Nephron progenitor cell (in vitro differentiated cells): ENCODE measurements around the gene TEX28.
"Not testable (repeated sequence)": the region's sequence is repeated elsewhere in the genome, so short reads cannot be mapped to it uniquely, and the experiment has no call there.

Source experiments
- DNase-seq: peaks from one replicate; pipeline ENCODE4 v3.0.0; 2021
- H3K27ac Mint-ChIP-seq: 2 replicates; pipeline ENCODE4 v1.8.0; 2021; ENCODE audit warnings: mild to moderate bottlenecking, moderate library complexity, mixed read lengths
- H3K27me3 Mint-ChIP-seq: 2 replicates; pipeline ENCODE4 v1.8.0; 2021; ENCODE audit warnings: mild to moderate bottlenecking, low read depth, mixed read lengths; ENCODE audit not compliant: poor library complexity
- H3K36me3 Mint-ChIP-seq: 2 replicates; pipeline ENCODE4 v1.8.0; 2021; ENCODE audit warnings: low read depth, mixed read lengths
- H3K4me1 Mint-ChIP-seq: 2 replicates; pipeline ENCODE4 v1.8.0; 2021; ENCODE audit warnings: mixed read lengths
- H3K4me3 Mint-ChIP-seq: 2 replicates; pipeline ENCODE4 v1.8.0; 2021; ENCODE audit warnings: mild to moderate bottlenecking, moderate library complexity, mixed read lengths
- H3K9me3 Mint-ChIP-seq: 2 replicates; pipeline ENCODE4 v1.8.0; 2021; ENCODE audit warnings: mild to moderate bottlenecking, moderate library complexity, mixed read lengths
- CTCF ChIP-seq: fragments of 200-600 bp; sonication (generic); IDR thresholded peaks from 2 replicates; pipeline ENCODE4 v1.5.0; 2021; ENCODE audit warnings: antibody characterized with exemption

The TEX28 gene

DNA sequence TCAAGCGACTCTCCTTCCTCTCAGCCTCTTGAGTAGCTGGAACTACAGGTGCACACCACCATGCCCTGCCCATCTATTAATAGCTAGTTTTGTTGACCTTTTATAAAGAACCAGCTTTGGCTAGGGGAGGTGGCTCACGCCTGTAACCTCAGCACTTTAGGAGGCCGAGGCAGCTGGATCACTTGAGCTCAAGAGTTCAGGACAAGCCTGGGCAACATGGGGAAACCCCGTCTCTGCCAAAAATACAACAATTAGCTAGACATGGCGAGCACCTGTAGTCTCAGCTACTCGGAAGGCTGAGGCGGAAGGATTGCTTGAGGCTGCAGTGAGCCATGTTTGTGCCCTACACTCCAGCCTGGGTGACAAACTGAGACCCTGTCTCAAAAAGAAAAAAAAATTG lies 3.4 kb upstream of the TEX28 start:
- Mint-ChIP-seq H3K27ac (no peak overlapping the region), H3K9me3 (peaks cover 66% of the 10 kb centered on the region)

DNA sequence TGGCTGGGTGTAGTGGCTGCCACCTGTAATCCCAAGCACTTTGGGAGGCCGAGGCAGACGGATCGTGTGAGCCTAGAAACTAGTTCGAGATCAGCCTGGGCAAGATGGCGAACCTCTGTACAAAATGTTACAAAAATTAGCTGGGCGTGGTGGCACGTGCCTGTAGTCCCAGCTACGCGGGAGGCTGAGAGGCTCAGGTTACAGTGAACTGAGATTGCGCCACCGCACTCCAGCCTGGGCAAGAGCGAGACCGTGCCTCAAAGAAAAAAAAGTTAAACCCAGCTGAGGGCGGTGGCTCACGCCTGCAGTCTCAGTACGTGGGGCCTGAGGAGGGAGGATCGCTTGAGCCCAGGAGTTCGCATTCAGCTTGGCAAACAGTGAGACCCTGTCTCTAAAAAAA lies 1.8 kb upstream of the TEX28 start:
- H3K4me3 Mint-ChIP-seq = no peak overlapping the region
- no peak for DNase-seq
- no peaks in the 10 kb centered on the region for H3K4me1 Mint-ChIP-seq
- peaks cover 57% of the 10 kb centered on the region for H3K9me3 Mint-ChIP-seq
- no peak for TF ChIP-seq CTCF
- H3K27me3 Mint-ChIP-seq = peaks cover 3% of the 10 kb centered on the region
- H3K27ac Mint-ChIP-seq = no peak overlapping the region
- no peaks in the 10 kb centered on the region for H3K36me3 Mint-ChIP-seq

More for the DNA sequence above, 3.4 kb upstream of the TEX28 start:
- Mint-ChIP-seq H3K4me1 (no peaks in the 10 kb centered on the region), H3K4me3 (no peak overlapping the region), H3K27me3 (peaks cover 3% of the 10 kb centered on the region), H3K36me3 (no peaks in the 10 kb centered on the region)
- TF ChIP-seq CTCF = no peak
- no peak for DNase-seq

DNA sequence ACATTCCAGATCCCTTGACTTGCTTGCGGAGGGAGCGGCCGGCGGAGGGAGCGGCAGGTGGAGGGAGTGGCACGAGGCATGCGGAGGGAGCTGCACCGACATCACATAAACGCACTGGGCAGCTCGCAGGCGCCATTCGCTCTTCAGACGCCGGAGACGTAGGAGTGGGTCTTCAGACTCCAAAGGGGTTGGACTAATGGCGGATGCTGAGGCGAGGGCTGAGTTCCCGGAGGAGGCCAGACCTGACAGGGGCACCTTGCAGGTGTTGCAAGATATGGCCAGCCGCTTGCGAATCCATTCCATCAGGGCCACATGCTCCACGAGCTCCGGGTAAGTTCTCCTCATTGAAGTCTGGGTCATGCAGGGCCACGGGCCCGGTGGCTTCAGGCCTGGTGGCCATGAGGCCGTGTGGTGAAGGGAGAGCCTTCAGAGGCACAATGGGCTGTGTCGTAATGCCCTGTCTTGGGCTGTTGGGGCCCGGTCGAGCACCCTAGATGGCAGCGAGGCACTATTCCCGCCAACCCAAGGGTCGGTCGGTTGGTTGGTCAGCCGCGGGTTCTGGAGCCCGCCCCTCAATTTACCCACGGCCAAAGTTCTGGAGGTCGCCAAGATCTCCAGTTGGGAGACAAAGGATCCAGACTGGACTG lies 863 bp upstream of the TEX28 start, which contains the start of gene TKTL1:
TKTL1 (plus strand) TSS at position 132 of the 647 bp plus-strand sequence; CDS start at position 197, 65 bp downstream.
- no peaks in the 10 kb centered on the region for H3K36me3 Mint-ChIP-seq
- no peak for TF ChIP-seq CTCF
- no peak for DNase-seq
- no peak within 1 kb of the TSS for H3K27ac Mint-ChIP-seq
- peaks cover 54% of the 10 kb centered on the region for H3K9me3 Mint-ChIP-seq
- peaks cover 3% of the 10 kb centered on the region for H3K27me3 Mint-ChIP-seq
- H3K4me1 Mint-ChIP-seq = no peaks in the 10 kb centered on the region
- no peak within 1 kb of the TSS for H3K4me3 Mint-ChIP-seq

- H3K4me1 Mint-ChIP-seq, H3K9me3 Mint-ChIP-seq, H3K27me3 Mint-ChIP-seq, H3K27ac Mint-ChIP-seq, DNase-seq, H3K4me3 Mint-ChIP-seq, H3K36me3 Mint-ChIP-seq: not testable (repeated sequence)
Measured at GRCh38 chrX:154286406-154286805, 8.5 kb downstream of the TEX28 start.

GRCh38 chrX:154284489-154285338 lies 10.2 kb downstream of the TEX28 start:
- H3K36me3 Mint-ChIP-seq, H3K27ac Mint-ChIP-seq, DNase-seq, H3K27me3 Mint-ChIP-seq, H3K9me3 Mint-ChIP-seq, H3K4me3 Mint-ChIP-seq, H3K4me1 Mint-ChIP-seq: not testable (repeated sequence)

- H3K27ac Mint-ChIP-seq, H3K9me3 Mint-ChIP-seq, H3K4me3 Mint-ChIP-seq, H3K36me3 Mint-ChIP-seq, H3K4me1 Mint-ChIP-seq, DNase-seq, H3K27me3 Mint-ChIP-seq: not testable (repeated sequence)
Measured at GRCh38 chrX:154269245-154269644, 25.7 kb downstream of the TEX28 start.

GRCh38 chrX:154263072-154263471 lies 31.9 kb downstream of the TEX28 start:
- not testable (repeated sequence) for H3K27me3 Mint-ChIP-seq, H3K4me1 Mint-ChIP-seq, DNase-seq, H3K9me3 Mint-ChIP-seq, H3K36me3 Mint-ChIP-seq, H3K27ac Mint-ChIP-seq, H3K4me3 Mint-ChIP-seq

DNA sequence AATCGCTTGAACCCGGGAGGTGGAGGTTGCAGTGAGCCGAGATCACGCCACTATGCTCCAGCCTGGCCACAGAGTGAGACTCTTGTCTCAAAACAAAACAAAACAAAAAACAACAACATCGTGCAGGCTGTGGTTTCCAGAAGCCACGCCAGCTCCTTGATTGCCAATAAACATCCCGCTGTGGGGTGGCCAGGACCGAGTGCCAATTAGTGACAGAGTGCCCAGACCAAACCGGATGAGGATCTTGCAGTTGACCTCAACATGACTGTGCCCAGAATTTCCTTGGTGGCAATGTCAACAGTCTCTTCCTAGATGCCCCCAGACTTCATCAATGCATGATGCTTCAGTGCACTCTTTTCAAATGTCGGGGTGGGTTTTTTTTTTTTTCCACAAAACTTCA lies 36.2 kb downstream of the TEX28 start:
- H3K9me3 Mint-ChIP-seq, H3K4me1 Mint-ChIP-seq, H3K27me3 Mint-ChIP-seq, H3K4me3 Mint-ChIP-seq, H3K36me3 Mint-ChIP-seq, DNase-seq, H3K27ac Mint-ChIP-seq: not testable (repeated sequence)

DNA sequence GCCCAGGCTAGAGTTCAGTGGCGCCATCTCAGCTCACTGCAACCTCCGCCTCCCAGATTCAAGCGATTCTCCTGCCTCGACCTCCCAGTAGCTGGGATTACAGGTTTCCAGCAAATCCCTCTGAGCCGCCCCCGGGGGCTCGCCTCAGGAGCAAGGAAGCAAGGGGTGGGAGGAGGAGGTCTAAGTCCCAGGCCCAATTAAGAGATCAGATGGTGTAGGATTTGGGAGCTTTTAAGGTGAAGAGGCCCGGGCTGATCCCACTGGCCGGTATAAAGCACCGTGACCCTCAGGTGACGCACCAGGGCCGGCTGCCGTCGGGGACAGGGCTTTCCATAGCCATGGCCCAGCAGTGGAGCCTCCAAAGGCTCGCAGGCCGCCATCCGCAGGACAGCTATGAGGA lies 37.6 kb downstream of the TEX28 start, which contains the start of gene OPN1MW3:
OPN1MW3 (plus strand) TSS at position 301 of the 400 bp plus-strand sequence; CDS start at position 339, 38 bp downstream.
- H3K4me3 Mint-ChIP-seq, H3K27me3 Mint-ChIP-seq, H3K36me3 Mint-ChIP-seq, H3K4me1 Mint-ChIP-seq, DNase-seq, H3K9me3 Mint-ChIP-seq, H3K27ac Mint-ChIP-seq: not testable (repeated sequence)

- H3K4me1 Mint-ChIP-seq, H3K27me3 Mint-ChIP-seq, H3K36me3 Mint-ChIP-seq, DNase-seq, H3K4me3 Mint-ChIP-seq, H3K27ac Mint-ChIP-seq, H3K9me3 Mint-ChIP-seq: not testable (repeated sequence)
Measured at GRCh38 chrX:154248076-154248475, 46.8 kb downstream of the TEX28 start.

DNA sequence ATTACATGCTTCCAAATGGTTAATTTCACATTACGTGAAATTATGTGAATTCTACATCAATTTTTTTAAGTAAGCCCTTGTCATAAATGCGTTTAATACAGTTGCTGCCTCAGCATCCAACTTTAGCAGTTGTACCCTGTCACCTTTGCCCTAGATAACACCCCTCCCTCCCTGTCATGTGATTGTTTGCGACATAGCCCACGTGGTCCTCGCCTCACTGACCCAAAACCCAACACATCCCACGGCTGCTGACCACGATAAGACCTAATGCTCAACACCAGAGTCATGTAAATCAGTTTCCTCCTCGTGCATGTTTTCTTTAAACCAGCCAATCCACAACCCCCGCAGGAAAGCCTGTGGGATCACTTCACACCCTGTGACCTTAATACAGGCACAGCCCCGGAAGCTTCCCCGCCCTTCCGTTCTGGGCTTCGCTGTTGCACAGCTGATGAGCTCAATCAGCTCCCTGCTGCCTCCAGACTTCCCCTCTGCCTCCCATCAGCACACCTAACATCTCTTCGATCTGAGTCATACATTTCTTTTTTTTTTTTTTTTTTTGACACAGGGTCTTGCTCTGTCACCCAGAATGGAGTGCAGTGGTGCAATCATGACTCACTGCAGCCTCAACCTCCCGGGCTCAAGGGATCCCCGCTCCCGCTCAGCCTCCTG lies 47.4 kb downstream of the TEX28 start:
- H3K27me3 Mint-ChIP-seq, DNase-seq, H3K4me1 Mint-ChIP-seq, H3K27ac Mint-ChIP-seq, H3K4me3 Mint-ChIP-seq, H3K9me3 Mint-ChIP-seq, H3K36me3 Mint-ChIP-seq: not testable (repeated sequence)
